Breast epithelium (tissue), 3 donors: Measurements from ENCODE around the gene IDE.

Experiments used
- CTCF ChIP-seq, 3 donors: fragments of 450-650 bp; IDR thresholded peaks; one replicate each; pipeline ENCODE4 v1.5.1; 2016 to 2017; ENCODE audit warnings: antibody characterized with exemption in 3 of 3, mild to moderate bottlenecking in 3 of 3, moderate library complexity in 3 of 3
- POLR2A ChIP-seq: fragments of 450-650 bp; IDR thresholded peaks from one replicate; pipeline ENCODE4 v1.6.1; 2016; ENCODE audit warnings: antibody characterized with exemption, mild to moderate bottlenecking, moderate library complexity
- POLR2AphosphoS5 ChIP-seq, 3 donors: sonication (generic); formaldehyde crosslinking; IDR thresholded peaks; one replicate each; pipeline ENCODE4 v1.6.1; 2017; ENCODE audit warnings: antibody characterized with exemption in 3 of 3

GRCh38 chr10:92508866-92509265 is 65.0 kb downstream of the IDE start:
- TF ChIP-seq CTCF (IDR thresholded peaks at IDR 0.05), result no peak
- TF ChIP-seq POLR2A, result no peak
- TF ChIP-seq POLR2AphosphoS5 (IDR thresholded peaks at IDR 0.05), result no peak
